ENCODE data around the gene CRTAC1.

GRCh38 chr10:98060079-98060478, 29.7 kb upstream of the CRTAC1 start:
- TF ChIP-seq CTCF (IDR thresholded peaks at IDR 0.05; ENCODE audit: low read depth, low read length, missing input control) = no peak
- TF ChIP-seq RXRA (IDR thresholded peaks at IDR 0.05) = no peak
- no peak for TF ChIP-seq RAD21 (IDR thresholded peaks at IDR 0.05)
- no peak for TF ChIP-seq GABPA (IDR thresholded peaks at IDR 0.05 in 1 of 2, conservative IDR thresholded peaks at IDR 0.05 in 1 of 2)
- TF ChIP-seq JUND (IDR thresholded peaks at IDR 0.05) = no peak
- TF ChIP-seq MAX (IDR thresholded peaks at IDR 0.05) = no peak
- TF ChIP-seq REST (IDR thresholded peaks at IDR 0.05) = no peak
- TF ChIP-seq ATF3 (IDR thresholded peaks at IDR 0.05) = no peak
- TF ChIP-seq FOXA1 (IDR thresholded peaks at IDR 0.05) = no peak
- no peak for TF ChIP-seq TAF1 (conservative IDR thresholded peaks at IDR 0.05)

All from liver (tissue), 3 donors.